ENCODE results near the gene SLC25A13.

GRCh38 chr7:96361116-96361857 is 39.4 kb upstream of the SLC25A13 start:
- TF ChIP-seq CTCF (IDR thresholded peaks at IDR 0.05 in 4 of 5, conservative IDR thresholded peaks at IDR 0.05 in 1 of 5) (no peak), POLR2A (IDR thresholded peaks at IDR 0.05) (no peak)
